ENCODE results near the gene CCDC192.
"Not testable (repeated sequence)": the region's sequence is repeated elsewhere in the genome, so short reads cannot be mapped to it uniquely, and the experiment has no call there.

The CCDC192 gene

GRCh38 chr5:127769386-127769785 is 66.2 kb downstream of the CCDC192 start:
- no peak for FAIRE-seq

- no peak for FAIRE-seq
Measured at GRCh38 chr5:127770272-127770671, 67.1 kb downstream of the CCDC192 start.

- FAIRE-seq: no peak
Measured at GRCh38 chr5:127772531-127772930, 69.3 kb downstream of the CCDC192 start.

- no peak for FAIRE-seq
Measured at GRCh38 chr5:127774221-127774620, 71.0 kb downstream of the CCDC192 start.

GRCh38 chr5:127776477-127776876 is 73.3 kb downstream of the CCDC192 start:
- no peak for FAIRE-seq

GRCh38 chr5:127777957-127778356 is 74.8 kb downstream of the CCDC192 start:
- FAIRE-seq: no peak

GRCh38 chr5:127782450-127782849 is 79.3 kb downstream of the CCDC192 start:
- FAIRE-seq: not testable (repeated sequence)

GRCh38 chr5:127785098-127785927 is 82.1 kb downstream of the CCDC192 start:
- FAIRE-seq: no peak

- FAIRE-seq: no peak
Measured at GRCh38 chr5:127791439-127791838, 88.2 kb downstream of the CCDC192 start.

GRCh38 chr5:127791908-127792307 is 88.7 kb downstream of the CCDC192 start:
- FAIRE-seq: not testable (repeated sequence)

GRCh38 chr5:127793052-127793451 is 89.9 kb downstream of the CCDC192 start:
- FAIRE-seq: no peak

GRCh38 chr5:127793879-127794278 is 90.7 kb downstream of the CCDC192 start:
- FAIRE-seq: no peak

- no peak for FAIRE-seq
Measured at GRCh38 chr5:127796211-127796610, 93.0 kb downstream of the CCDC192 start.

GRCh38 chr5:127799293-127799905 is 96.2 kb downstream of the CCDC192 start:
- no peak for FAIRE-seq

- no peak for FAIRE-seq
Measured at GRCh38 chr5:127801751-127802476, 98.7 kb downstream of the CCDC192 start.

- no peak for FAIRE-seq
Measured at GRCh38 chr5:127802477-127802865, 99.3 kb downstream of the CCDC192 start.

- no peak for FAIRE-seq
Measured at GRCh38 chr5:127804886-127805426, 101.8 kb downstream of the CCDC192 start.

- FAIRE-seq: no peak
Measured at GRCh38 chr5:127805448-127805847, 102.3 kb downstream of the CCDC192 start.

- FAIRE-seq: no peak
Measured at GRCh38 chr5:127806776-127807175, 103.6 kb downstream of the CCDC192 start.

GRCh38 chr5:127809533-127809932 is 106.3 kb downstream of the CCDC192 start:
- no peak for FAIRE-seq

- FAIRE-seq: no peak
Measured at GRCh38 chr5:127810017-127810416, 106.8 kb downstream of the CCDC192 start.

GRCh38 chr5:127810707-127811490 is 107.7 kb downstream of the CCDC192 start:
- FAIRE-seq: no peak

- no peak for FAIRE-seq
Measured at GRCh38 chr5:127812570-127812969, 109.4 kb downstream of the CCDC192 start.
